GM18858 (cell line): Measurements from ENCODE around the gene GSG1.
"Not testable (repeated sequence)": the region's sequence is repeated elsewhere in the genome, so short reads cannot be mapped to it uniquely, and the experiment has no call there.

Source experiments
- ATAC-seq: cut with Tn5 transposase; IDR thresholded peaks from one replicate; pipeline ENCODE4 v1.9.1; 2021; ENCODE audit not compliant: unreplicated experiment

Gene GSG1

GRCh38 chr12:13093191-13093847, 10.1 kb downstream of the GSG1 start:
- no peak for ATAC-seq

- no peak for ATAC-seq
Observed at GRCh38 chr12:13091832-13092231, 11.6 kb downstream of the GSG1 start.

GRCh38 chr12:13090054-13090453, 13.4 kb downstream of the GSG1 start:
- no peak for ATAC-seq

DNA sequence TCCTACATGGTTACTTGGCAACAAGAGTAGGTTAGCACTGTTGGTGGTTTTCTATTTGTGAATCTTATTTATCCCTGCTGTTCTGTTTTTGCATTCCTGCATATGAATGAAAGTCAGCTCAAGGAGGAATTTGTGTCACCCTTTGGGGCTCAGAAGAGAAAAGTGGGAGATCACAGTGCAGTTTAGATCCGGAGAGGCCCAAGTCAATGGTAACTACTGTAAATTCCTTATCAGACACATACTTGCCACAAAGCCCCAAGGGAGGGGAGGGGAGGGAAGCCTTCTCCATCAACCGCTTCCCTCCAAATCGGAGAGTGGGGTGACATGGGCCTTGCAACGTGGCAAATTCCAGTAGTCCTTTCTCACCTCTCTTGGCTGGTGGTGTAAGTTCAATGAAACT, 15.0 kb downstream of the GSG1 start:
- ATAC-seq, result no peak

- ATAC-seq, result no peak
Observed at GRCh38 chr12:13087766-13088165, 15.7 kb downstream of the GSG1 start.

- no peak for ATAC-seq
Observed at GRCh38 chr12:13085968-13086686, 17.3 kb downstream of the GSG1 start.

GRCh38 chr12:13084898-13085640, 18.4 kb downstream of the GSG1 start:
- ATAC-seq, result no peak

GRCh38 chr12:13083638-13084037, 19.8 kb downstream of the GSG1 start:
- not testable (repeated sequence) for ATAC-seq

- no peak for ATAC-seq
Observed at GRCh38 chr12:13082861-13083260, 20.6 kb downstream of the GSG1 start.

DNA sequence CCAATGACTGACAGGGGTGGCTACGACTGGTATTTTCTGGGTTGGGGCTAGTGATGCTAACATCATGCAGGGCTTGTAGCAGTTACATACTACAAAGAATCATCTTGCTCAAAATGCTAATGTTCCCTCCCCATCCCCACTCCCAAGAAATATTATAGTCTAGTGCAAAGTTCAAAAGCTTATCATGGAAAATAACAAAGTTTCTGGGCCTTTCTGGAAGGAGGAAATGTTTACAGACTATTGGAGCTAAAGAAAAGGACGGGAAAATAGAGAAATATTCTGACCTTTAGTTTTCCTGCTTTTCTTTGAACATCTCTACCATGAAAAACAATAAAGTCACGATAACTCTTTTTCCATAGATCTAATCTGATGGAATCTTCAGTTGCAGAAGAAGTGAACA, 23.2 kb downstream of the GSG1 start:
- ATAC-seq, result no peak

GRCh38 chr12:13079440-13079906, 24.0 kb downstream of the GSG1 start:
- ATAC-seq, result no peak

GRCh38 chr12:13075786-13076570, 27.5 kb downstream of the GSG1 start:
- no peak for ATAC-seq

- ATAC-seq, result no peak
Observed at GRCh38 chr12:13075118-13075480, 28.4 kb downstream of the GSG1 start.

- ATAC-seq, result no peak
Observed at GRCh38 chr12:13074396-13075117, 28.9 kb downstream of the GSG1 start.

- ATAC-seq, result no peak
Observed at GRCh38 chr12:13073173-13073572, 30.3 kb downstream of the GSG1 start.

- no peak for ATAC-seq
Observed at GRCh38 chr12:13071305-13072280, 31.9 kb downstream of the GSG1 start.

GRCh38 chr12:13069380-13069779, 34.1 kb downstream of the GSG1 start:
- no peak for ATAC-seq

DNA sequence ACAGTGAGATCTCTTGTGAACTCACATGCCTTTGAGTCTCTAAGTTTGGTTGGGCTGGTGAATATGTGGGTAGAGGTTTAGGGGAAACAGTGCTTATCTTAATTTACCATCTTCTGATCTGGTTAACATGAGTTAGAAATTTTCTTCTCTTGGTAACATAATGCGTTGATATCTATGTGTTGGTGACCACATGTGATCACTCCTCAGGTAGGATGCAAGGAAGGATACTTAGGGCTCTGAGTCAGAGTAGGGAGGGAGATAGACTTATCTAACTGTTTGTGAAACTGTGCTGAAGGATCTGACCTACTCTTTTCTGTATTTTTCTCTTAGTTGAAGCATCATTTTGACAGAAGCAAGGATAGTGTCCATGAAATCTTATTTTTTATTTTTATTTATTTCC, 36.1 kb downstream of the GSG1 start:
- no peak for ATAC-seq

DNA sequence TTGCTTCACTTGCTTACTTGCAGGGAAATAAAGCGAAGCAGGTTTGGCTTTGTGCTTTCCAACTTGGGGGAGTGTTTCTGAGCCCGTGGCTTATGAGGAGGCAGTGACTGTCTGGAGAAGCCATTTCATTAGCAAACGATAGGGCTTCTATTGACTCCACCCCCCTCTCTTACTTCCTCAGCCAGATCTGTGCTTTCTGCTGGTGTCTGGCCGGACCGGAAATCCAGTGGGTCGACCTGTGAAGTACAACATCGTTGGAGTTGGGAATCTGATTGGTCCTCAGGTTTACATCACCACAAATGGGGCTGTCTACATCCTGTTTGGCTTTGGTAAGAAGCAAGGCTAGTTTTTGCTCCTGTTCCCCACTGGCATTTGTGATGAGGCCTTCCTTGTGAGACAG, 37.0 kb downstream of the GSG1 start:
- no peak for ATAC-seq
